ENCODE results near the gene RAB29. TPM values are rescaled to one million over a fixed set of nuclear protein-coding genes. Genes with fewer than 3 reads are reported as not detected.

RAB29 gene
- polyA plus RNA-seq, 3 donors, result 23.2 to 32.2 (median 31.5) TPM

GRCh38 chr1:205754857-205755256, 20.4 kb downstream of the RAB29 start:
- Histone ChIP-seq H3K79me2 (ENCODE audit: insufficient read depth, low read length) (peaks cover under 1% of the 10 kb centered on the region), H3K36me3 (replicated peaks in 1 of 2; ENCODE audit: control insufficient read depth in 1 of 2, insufficient read depth in 2 of 2, low read length in 2 of 2) (no peaks in the 10 kb centered on the region), H2AFZ (ENCODE audit: insufficient read depth, low read depth, low read length, poor library complexity, severe bottlenecking) (no peak overlapping the region), H3K27ac (ENCODE audit: low read depth in 1 of 2, low read length in 2 of 2) (no peak overlapping the region), H4K20me1 (ENCODE audit: insufficient read depth, low read length) (no peaks in the 10 kb centered on the region), H3K4me2 (replicated peaks; ENCODE audit: extremely low read depth, low read length, poor library complexity, severe bottlenecking) (no peak overlapping the region), H3K9me3 (replicated peaks in 1 of 2; ENCODE audit: control insufficient read depth in 1 of 2, insufficient read depth in 1 of 2, low read length in 2 of 2) (no peaks in the 10 kb centered on the region), H3K4me3 (replicated peaks in 1 of 3; ENCODE audit: low read depth in 2 of 3, low read length in 3 of 3) (no peak overlapping the region), H3K27me3 (ENCODE audit: control insufficient read depth in 2 of 2, insufficient read depth in 2 of 2, low read length in 2 of 2) (no peaks in the 10 kb centered on the region), H3K9ac (ENCODE audit: insufficient read depth, low read length, poor library complexity, severe bottlenecking) (no peak overlapping the region), H3K4me1 (ENCODE audit: control insufficient read depth in 1 of 2, insufficient read depth in 2 of 2, low read length in 2 of 2) (peaks cover 4 to 5% of the 10 kb centered on the region in 2 donors)
- H3K27me3 Mint-ChIP-seq (ENCODE audit: low read depth in 3 of 3), result peaks cover 2 to 6% (median 2%) of the 10 kb centered on the region in 3 donors
- no CpG with 5 or more reads among the region's 5 CpGs for WGBS (ENCODE audit: insufficient coverage)
- H3K27ac Mint-ChIP-seq, result no peak overlapping the region
- no peak for DNase-seq
- peaks cover 0 to 9% of the 10 kb centered on the region in 2 donors for H3K36me3 Mint-ChIP-seq
- no peak overlapping the region for H3K4me3 Mint-ChIP-seq
- TF ChIP-seq CTCF (IDR thresholded peaks at IDR 0.05), result no peak
- peaks cover 2% of the 10 kb centered on the region for H3K4me1 Mint-ChIP-seq
- intact Hi-C loops (cut with micrococcal nuclease), result loop anchor here in 1 of 2 donors (5.0 kb wide), 1 partner anchor 633 kb away; the partner anchor contains the start of gene RBBP5
- peaks cover 0 to 3% (median 0%) of the 10 kb centered on the region in 7 donors for H3K9me3 Mint-ChIP-seq

- Histone ChIP-seq H2AFZ (ENCODE audit: insufficient read depth, low read depth, low read length, poor library complexity, severe bottlenecking) (peak overlapping the region; percentile 78), H3K4me1 (ENCODE audit: control insufficient read depth in 1 of 2, insufficient read depth in 2 of 2, low read length in 2 of 2) (peaks cover 14 to 27% of the 10 kb centered on the region in 2 donors), H3K27me3 (ENCODE audit: control insufficient read depth in 2 of 2, insufficient read depth in 2 of 2, low read length in 2 of 2) (no peaks in the 10 kb centered on the region), H3K4me2 (replicated peaks; ENCODE audit: extremely low read depth, low read length, poor library complexity, severe bottlenecking) (peak overlapping the region; percentile 93), H4K20me1 (ENCODE audit: insufficient read depth, low read length) (peaks cover 20% of the 10 kb centered on the region), H3K27ac (ENCODE audit: low read depth in 1 of 2, low read length in 2 of 2) (no peak overlapping the region), H3K79me2 (ENCODE audit: insufficient read depth, low read length) (peaks cover 38% of the 10 kb centered on the region), H3K4me3 (replicated peaks in 1 of 3; ENCODE audit: low read depth in 2 of 3, low read length in 3 of 3) (peak overlapping the region in 1 of 3 experiments; percentile 92), H3K9ac (ENCODE audit: insufficient read depth, low read length, poor library complexity, severe bottlenecking) (no peak overlapping the region), H3K9me3 (replicated peaks in 1 of 2; ENCODE audit: control insufficient read depth in 1 of 2, insufficient read depth in 1 of 2, low read length in 2 of 2) (no peaks in the 10 kb centered on the region), H3K36me3 (replicated peaks in 1 of 2; ENCODE audit: control insufficient read depth in 1 of 2, insufficient read depth in 2 of 2, low read length in 2 of 2) (no peaks in the 10 kb centered on the region)
- intact Hi-C loops (cut with micrococcal nuclease), result loop anchor here in 1 of 2 donors (5.0 kb wide), 1 partner anchor 629 kb away; the partner anchor contains the start of gene RBBP5
- Mint-ChIP-seq H3K9me3 (peaks cover 0 to 3% (median 0%) of the 10 kb centered on the region in 7 donors), H3K4me1 (peaks cover 20% of the 10 kb centered on the region), H3K4me3 (peak overlapping the region in 1 of 2 donors; percentile 99), H3K27ac (no peak overlapping the region), H3K27me3 (ENCODE audit: low read depth in 3 of 3) (peaks cover 2 to 4% (median 2%) of the 10 kb centered on the region in 3 donors), H3K36me3 (no peaks in the 10 kb centered on the region)
- no peak for TF ChIP-seq CTCF (IDR thresholded peaks at IDR 0.05)
- DNase-seq, result peak in 1 of 3 donors; percentile 15
- 90% methylated on average over 6 of the region's 13 CpGs for WGBS (ENCODE audit: insufficient coverage)
Measured at GRCh38 chr1:205751036-205751651, 24.1 kb downstream of the RAB29 start.

Data from CD14-positive monocyte (primary cell).